Measurements from ENCODE around the gene DNLZ.

The DNLZ gene

GRCh38 chr9:136317695-136318094, 45.8 kb downstream of the DNLZ start:
- no peak overlapping the region for H3K9ac ChIP-seq
- no peak overlapping the region for H2AFZ ChIP-seq
- H3K36me3 ChIP-seq (ENCODE audit: control insufficient read depth, insufficient read depth, low read length) = no peaks in the 10 kb centered on the region
- no peaks in the 10 kb centered on the region for H3K27me3 ChIP-seq (ENCODE audit: control insufficient read depth, insufficient read depth, low read length)
- no peaks in the 10 kb centered on the region for H3K4me1 ChIP-seq
- no peaks in the 10 kb centered on the region for H3K9me3 ChIP-seq (ENCODE audit: control insufficient read depth, low read length)
- no peak overlapping the region for H3K27ac ChIP-seq
- TF ChIP-seq, protein P1, sequence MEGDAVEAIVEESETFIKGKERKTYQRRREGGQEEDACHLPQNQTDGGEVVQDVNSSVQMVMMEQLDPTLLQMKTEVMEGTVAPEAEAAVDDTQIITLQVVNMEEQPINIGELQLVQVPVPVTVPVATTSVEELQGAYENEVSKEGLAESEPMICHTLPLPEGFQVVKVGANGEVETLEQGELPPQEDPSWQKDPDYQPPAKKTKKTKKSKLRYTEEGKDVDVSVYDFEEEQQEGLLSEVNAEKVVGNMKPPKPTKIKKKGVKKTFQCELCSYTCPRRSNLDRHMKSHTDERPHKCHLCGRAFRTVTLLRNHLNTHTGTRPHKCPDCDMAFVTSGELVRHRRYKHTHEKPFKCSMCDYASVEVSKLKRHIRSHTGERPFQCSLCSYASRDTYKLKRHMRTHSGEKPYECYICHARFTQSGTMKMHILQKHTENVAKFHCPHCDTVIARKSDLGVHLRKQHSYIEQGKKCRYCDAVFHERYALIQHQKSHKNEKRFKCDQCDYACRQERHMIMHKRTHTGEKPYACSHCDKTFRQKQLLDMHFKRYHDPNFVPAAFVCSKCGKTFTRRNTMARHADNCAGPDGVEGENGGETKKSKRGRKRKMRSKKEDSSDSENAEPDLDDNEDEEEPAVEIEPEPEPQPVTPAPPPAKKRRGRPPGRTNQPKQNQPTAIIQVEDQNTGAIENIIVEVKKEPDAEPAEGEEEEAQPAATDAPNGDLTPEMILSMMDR (IDR thresholded peaks at IDR 0.05) = no peak
- H3K4me3 ChIP-seq (ENCODE audit: low read depth, low read length) = no peak overlapping the region
- no peaks in the 10 kb centered on the region for H3K79me2 ChIP-seq
- no peak overlapping the region for H3K4me2 ChIP-seq (ENCODE audit: low read length)

GRCh38 chr9:136316896-136317676, 46.5 kb downstream of the DNLZ start:
- no peak overlapping the region for H3K27ac ChIP-seq
- TF ChIP-seq, protein P1 (IDR thresholded peaks at IDR 0.05) = no peak
- H3K4me3 ChIP-seq (ENCODE audit: low read depth, low read length) = no peak overlapping the region
- H3K36me3 ChIP-seq (ENCODE audit: control insufficient read depth, insufficient read depth, low read length) = no peaks in the 10 kb centered on the region
- H3K4me2 ChIP-seq (ENCODE audit: low read length) = no peak overlapping the region
- H2AFZ ChIP-seq = no peak overlapping the region
- no peaks in the 10 kb centered on the region for H3K9me3 ChIP-seq (ENCODE audit: control insufficient read depth, low read length)
- no peak overlapping the region for H3K9ac ChIP-seq
- no peaks in the 10 kb centered on the region for H3K79me2 ChIP-seq
- no peaks in the 10 kb centered on the region for H3K27me3 ChIP-seq (ENCODE audit: control insufficient read depth, insufficient read depth, low read length)
- H3K4me1 ChIP-seq = no peaks in the 10 kb centered on the region

DNA sequence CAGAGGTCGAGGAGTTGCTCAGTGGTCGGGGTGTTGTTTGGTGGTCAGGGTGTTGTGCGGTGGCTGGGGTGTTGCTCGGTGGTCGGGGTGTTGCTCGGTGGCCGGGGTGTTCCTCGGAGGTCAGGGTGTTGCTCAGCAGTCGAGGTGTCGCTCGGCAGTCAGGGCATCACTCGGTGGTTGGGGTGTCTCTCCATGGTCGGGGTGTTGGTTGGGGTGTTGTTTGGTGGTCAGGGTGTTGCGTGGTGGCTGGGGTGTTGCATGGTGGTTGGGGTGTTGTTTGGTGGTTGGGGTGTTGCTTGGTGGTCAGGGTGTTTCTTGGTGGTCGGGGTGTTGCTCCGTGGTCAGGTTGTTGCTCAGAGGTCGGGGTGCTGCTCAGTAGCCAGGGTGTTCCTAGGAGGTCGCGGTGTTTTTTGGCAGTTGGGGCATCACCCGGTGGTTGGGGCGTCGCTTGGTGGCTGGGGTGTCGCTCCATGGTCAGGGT, 47.2 kb downstream of the DNLZ start:
- Histone ChIP-seq H3K4me3 (ENCODE audit: low read depth, low read length) (no peak overlapping the region), H3K27ac (no peak overlapping the region), H3K27me3 (ENCODE audit: control insufficient read depth, insufficient read depth, low read length) (no peaks in the 10 kb centered on the region), H3K9me3 (ENCODE audit: control insufficient read depth, low read length) (no peaks in the 10 kb centered on the region), H2AFZ (no peak overlapping the region), H3K9ac (no peak overlapping the region), H3K36me3 (ENCODE audit: control insufficient read depth, insufficient read depth, low read length) (no peaks in the 10 kb centered on the region), H3K79me2 (no peaks in the 10 kb centered on the region), H3K4me2 (ENCODE audit: low read length) (no peak overlapping the region), H3K4me1 (no peaks in the 10 kb centered on the region)
- TF ChIP-seq, protein P1 (IDR thresholded peaks at IDR 0.05) = no peak

DNA sequence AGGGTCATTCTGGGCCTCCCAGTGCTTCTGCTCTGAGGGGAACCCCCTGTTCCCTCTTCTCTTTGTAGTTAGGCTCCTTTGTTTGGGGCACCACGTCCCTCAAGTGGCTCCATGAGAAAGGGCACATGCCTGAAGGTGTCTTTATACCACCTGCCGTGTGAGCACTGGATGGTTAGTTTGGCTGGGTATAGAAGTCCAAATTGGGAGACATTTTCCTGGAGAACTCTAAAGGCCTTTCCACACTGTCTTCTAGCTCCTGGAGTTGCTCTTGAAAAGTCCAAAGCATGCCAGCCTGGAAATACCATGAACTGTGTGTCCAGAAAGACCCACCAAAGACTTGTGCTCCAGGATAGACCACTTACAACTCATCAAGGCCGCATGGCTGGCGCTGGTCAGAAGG, 48.6 kb downstream of the DNLZ start:
- Histone ChIP-seq H3K4me3 (ENCODE audit: low read depth, low read length) (no peak overlapping the region), H3K27ac (no peak overlapping the region), H3K36me3 (ENCODE audit: control insufficient read depth, insufficient read depth, low read length) (no peaks in the 10 kb centered on the region), H3K79me2 (no peaks in the 10 kb centered on the region), H3K4me2 (ENCODE audit: low read length) (no peak overlapping the region), H2AFZ (no peak overlapping the region), H3K4me1 (no peaks in the 10 kb centered on the region), H3K9ac (no peak overlapping the region), H3K9me3 (ENCODE audit: control insufficient read depth, low read length) (no peaks in the 10 kb centered on the region), H3K27me3 (ENCODE audit: control insufficient read depth, insufficient read depth, low read length) (no peaks in the 10 kb centered on the region)
- TF ChIP-seq, protein P1 (IDR thresholded peaks at IDR 0.05) = no peak

DNA sequence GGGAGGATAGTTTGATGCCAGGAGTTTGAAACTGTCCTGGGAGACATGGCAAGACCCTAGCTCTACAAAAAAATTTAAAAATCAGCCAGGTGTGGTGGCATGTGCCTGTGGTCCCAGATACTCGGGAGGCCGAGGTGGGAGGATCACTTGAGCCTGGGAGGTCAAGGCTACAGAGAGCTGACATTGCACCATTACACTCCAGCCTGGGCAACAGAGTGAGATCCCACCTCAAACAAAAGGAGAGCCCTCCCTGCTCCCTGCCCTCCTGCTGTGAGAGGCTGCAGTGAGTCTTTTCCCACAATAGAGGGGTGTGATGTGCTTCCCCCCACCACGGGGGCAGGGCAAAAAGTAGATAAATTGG, 49.5 kb downstream of the DNLZ start:
- no peak overlapping the region for H3K4me2 ChIP-seq (ENCODE audit: low read length)
- no peaks in the 10 kb centered on the region for H3K9me3 ChIP-seq (ENCODE audit: control insufficient read depth, low read length)
- H3K27ac ChIP-seq = no peak overlapping the region
- TF ChIP-seq, protein P1 (IDR thresholded peaks at IDR 0.05) = no peak
- H3K79me2 ChIP-seq = no peaks in the 10 kb centered on the region
- no peak overlapping the region for H2AFZ ChIP-seq
- H3K4me3 ChIP-seq (ENCODE audit: low read depth, low read length) = no peak overlapping the region
- H3K36me3 ChIP-seq (ENCODE audit: control insufficient read depth, insufficient read depth, low read length) = no peaks in the 10 kb centered on the region
- H3K9ac ChIP-seq = no peak overlapping the region
- no peaks in the 10 kb centered on the region for H3K27me3 ChIP-seq (ENCODE audit: control insufficient read depth, insufficient read depth, low read length)
- H3K4me1 ChIP-seq = no peaks in the 10 kb centered on the region
